GM13977 (cell line): ENCODE data around the gene TEX55.

ENCODE experiments used
- DNase-seq: peaks from one replicate; pipeline ENCODE4 v3.0.0; 2012; ENCODE audit warnings: low spot score
- CTCF ChIP-seq: IDR thresholded peaks from 2 replicates; pipeline ENCODE4 v1.5.1; 2012; ENCODE audit warnings: mild to moderate bottlenecking, control low read depth; ENCODE audit not compliant: insufficient read depth; ENCODE audit errors: extremely low read depth, missing control alignments
- in situ Hi-C: fragments of 300-500 bp; cut with MboI; formaldehyde crosslinking; loops from one replicate; pipeline ENCODE4 v1.12.0; 2022; ENCODE audit warnings: low sequenced_read_pairs, low pct_unique_long_range_greater_than_20kb, mixed read lengths, inconsistent platforms; ENCODE audit not compliant: unreplicated experiment

TEX55 gene

GRCh38 chr3:119191800-119192199 is 45.8 kb downstream of the TEX55 start:
- no peak for TF ChIP-seq CTCF
- in situ Hi-C loops: no loop called here
- no peak for DNase-seq

GRCh38 chr3:119194237-119195150 is 48.5 kb downstream of the TEX55 start:
- DNase-seq: no peak
- TF ChIP-seq CTCF: no peak
- in situ Hi-C loops: no loop called here

DNA sequence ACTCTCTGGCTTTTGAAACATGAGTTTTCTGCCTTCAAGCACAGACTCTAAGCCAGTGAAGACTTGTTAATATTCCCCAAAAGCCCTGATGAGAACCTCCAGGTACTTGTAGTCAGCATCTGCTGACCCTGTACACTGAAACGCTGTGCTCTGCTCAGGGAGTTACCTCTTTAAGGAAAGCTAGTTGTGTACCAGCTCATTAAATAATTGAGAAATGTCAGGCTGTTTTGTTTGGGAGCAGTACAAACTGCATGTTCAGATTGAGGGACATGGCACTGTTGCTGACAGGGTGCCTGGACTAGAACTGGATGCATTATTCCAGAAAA is 49.1 kb downstream of the TEX55 start:
- no peak for TF ChIP-seq CTCF
- in situ Hi-C loops: no loop called here
- no peak for DNase-seq

GRCh38 chr3:119195911-119196310 is 49.9 kb downstream of the TEX55 start:
- in situ Hi-C loops: no loop called here
- no peak for TF ChIP-seq CTCF
- no peak for DNase-seq
